DMS53 treated with DMSO at 0.1 percent for 48 hours (cell line): ENCODE results near the gene AFAP1L1.
A peak's percentile ranks its signal among the peaks of the same experiment; 100 is the strongest.

Experiments
- DNase-seq: peaks from one replicate; lab custom pipeline; 2025; ENCODE audit not compliant: unreplicated experiment; lab: John Stamatoyannopoulos, UW

AFAP1L1 gene

GRCh38 chr5:149283626-149284480, 12.2 kb downstream of the AFAP1L1 start:
- peak; percentile 74 for DNase-seq

GRCh38 chr5:149284501-149284900, 12.8 kb downstream of the AFAP1L1 start:
- DNase-seq = no peak

GRCh38 chr5:149285153-149285552, 13.5 kb downstream of the AFAP1L1 start:
- no peak for DNase-seq

DNA sequence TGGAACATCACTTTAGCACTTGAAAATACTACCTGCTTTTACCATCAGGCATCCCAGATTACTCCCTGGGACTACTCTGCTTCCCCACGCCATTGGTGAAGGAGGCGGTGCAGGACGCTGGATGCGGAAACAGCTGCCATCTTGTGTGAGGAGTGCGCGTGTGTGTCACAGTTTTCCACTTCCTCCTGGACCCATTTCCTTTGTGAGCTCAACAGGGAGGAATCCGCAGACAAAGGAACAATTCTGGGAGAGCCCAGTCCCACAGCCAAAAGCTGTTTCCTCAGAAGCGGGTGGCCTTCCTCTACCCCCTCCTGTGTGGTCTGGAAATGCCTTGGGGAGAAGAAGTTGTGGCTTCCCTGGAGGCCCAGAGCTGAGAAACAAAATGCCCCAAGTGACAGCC, 16.8 kb downstream of the AFAP1L1 start:
- no peak for DNase-seq

DNA sequence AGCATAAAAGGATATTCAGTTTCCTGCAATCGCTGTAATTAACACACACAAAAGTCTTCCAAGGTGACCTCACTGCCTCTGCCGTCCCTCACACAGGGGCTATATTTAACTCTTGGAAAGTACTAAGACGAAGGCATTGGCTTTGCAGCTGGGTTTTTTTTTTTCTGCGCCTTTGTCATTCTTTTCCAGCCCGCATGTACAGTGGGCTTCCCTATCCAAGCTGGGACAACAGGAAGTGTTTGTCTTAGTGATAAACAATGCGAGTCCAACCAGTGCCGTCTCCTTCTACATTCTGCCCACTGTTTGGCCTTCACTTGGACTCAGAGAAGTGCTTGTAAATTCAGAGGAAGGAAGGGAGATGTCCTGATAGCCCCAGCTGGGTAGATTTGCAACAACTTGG, 17.6 kb downstream of the AFAP1L1 start:
- DNase-seq = no peak

DNA sequence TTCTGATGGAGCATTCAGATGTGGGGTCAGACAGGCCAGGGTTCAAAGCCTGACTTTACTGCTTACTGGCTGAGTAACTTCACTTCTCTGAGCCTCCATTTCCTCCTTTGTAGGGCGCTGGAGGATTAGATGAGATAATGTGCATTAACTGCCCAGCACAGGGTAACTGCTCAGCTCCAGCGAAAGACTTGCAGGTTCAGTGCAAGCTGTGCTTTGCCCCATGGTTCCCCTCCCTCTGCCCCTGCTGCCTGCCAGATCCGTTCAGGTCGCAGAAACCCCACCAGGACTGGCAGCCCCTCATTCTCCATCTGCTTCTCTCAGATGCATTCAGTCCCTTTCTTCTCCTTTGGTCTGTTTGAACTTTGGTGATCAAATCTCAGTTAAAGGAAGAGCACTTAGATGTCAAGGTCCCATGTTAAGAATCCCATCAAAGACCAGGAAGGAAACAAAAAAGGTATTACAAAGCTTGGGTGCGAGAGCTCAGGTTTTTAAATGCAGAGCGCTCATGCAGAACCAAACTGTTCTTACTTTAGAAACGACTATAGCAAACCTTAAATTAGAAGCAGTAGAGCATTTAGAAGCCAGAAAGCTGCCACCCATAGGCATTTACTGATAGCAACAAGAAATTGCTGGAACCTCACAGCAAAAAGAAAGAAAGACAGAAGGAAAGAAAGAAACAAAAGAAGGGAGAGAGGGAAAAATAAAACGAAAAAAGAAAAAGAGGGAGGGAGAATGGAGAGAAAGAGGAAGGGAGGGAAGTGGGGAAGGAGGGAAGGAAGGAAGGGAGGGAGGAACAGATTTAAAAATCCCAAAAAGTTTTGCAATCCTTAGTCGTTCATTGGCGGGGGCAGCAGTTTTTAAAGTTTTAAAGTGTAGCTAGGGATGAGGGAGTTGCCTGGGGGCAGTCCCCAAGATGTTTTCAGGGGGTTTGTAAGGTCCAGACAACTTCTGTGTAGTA, 23.5 kb downstream of the AFAP1L1 start:
- DNase-seq = no peak

DNA sequence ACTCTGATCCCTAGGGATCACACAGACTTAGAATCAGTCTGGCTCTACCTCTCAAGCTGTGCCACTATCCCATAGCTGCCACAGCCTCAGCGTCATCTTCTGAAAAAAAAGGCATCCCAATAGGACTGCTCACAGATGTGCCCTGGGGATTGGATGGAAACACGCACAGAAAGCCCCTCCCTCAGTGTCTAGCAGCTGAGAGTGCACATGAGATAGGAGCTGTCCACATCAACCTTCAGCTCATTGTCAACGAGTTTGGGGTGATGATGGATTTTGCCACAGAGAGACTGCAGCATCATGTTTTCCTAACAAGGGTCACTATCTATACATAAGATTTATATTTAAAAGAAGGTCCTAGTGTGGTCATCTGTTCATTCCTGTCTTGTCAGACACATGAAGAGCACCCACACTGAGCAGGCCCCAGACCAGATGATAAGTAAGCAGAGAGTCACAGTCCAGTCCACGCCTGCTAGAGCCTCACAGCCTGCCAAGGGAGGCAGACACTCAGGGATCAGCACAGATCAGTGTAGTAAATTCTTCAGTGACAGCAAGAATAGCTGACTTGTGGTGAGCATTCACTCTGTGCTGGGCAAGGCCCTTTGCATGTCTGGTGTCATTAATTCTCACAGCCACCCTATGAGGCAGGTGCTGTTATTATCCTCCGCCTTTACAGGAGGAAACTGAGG, 25.8 kb downstream of the AFAP1L1 start:
- no peak for DNase-seq

GRCh38 chr5:149298163-149298562, 26.5 kb downstream of the AFAP1L1 start:
- DNase-seq = no peak

DNA sequence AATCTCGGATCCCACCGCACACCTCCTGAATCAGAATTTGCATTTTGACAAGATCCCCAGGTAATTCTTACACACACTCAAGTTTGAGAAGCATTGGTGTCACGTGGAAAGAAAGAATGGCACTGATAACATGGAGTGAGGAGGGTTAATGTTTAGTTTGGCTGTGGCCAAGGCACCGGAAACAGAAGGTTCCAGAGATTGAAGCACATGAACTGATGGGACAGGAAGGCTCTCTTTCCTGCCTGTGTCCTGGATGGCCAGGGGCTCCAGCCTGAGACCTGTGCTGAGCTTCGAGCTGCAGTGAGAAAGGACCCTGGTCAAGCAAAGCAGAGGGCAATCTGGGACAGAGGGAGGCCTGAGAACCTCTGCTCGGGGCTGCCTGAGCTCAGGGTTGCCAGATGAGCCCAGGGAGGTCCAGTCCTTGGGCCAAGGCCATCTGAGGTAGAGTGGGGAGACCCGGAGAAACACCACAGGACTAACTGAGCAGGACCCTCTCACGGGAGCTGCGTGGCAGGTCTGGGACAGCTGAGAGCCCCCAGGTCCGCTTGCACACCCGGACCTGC, 27.3 kb downstream of the AFAP1L1 start:
- no peak for DNase-seq

GRCh38 chr5:149299451-149300054, 27.9 kb downstream of the AFAP1L1 start:
- no peak for DNase-seq

DNA sequence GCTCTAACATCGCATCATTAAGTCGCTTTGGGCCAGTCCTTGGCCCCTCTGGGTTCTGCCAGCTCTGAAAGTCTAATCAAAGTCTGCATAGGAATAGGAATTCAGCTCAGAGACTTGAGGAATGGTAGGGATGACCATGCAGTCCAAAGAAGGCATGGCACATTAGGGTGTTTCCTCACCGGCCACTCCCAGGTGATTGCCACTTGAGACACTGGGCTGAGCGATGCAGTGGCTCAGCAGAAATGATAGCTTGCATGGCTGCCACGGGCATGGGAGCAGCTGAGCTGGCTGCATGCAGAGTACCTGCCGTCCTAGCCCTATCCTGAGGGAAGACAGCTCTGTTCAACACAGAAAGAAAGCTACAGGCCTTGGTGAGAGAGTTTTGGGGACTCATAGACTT, 28.8 kb downstream of the AFAP1L1 start:
- no peak for DNase-seq

- DNase-seq = no peak
These were observed 29.5 kb downstream of the AFAP1L1 start for GRCh38 chr5:149301049-149301743.

GRCh38 chr5:149301744-149302380, 30.2 kb downstream of the AFAP1L1 start:
- DNase-seq = no peak

- no peak for DNase-seq
These were observed 31.0 kb downstream of the AFAP1L1 start for GRCh38 chr5:149302641-149303040.

- no peak for DNase-seq
These were observed 31.6 kb downstream of the AFAP1L1 start for GRCh38 chr5:149303210-149303609.

- DNase-seq = no peak
These were observed 32.8 kb downstream of the AFAP1L1 start for GRCh38 chr5:149304195-149305078.

- DNase-seq = no peak
These were observed 37.7 kb downstream of the AFAP1L1 start for GRCh38 chr5:149309354-149309753.

DNA sequence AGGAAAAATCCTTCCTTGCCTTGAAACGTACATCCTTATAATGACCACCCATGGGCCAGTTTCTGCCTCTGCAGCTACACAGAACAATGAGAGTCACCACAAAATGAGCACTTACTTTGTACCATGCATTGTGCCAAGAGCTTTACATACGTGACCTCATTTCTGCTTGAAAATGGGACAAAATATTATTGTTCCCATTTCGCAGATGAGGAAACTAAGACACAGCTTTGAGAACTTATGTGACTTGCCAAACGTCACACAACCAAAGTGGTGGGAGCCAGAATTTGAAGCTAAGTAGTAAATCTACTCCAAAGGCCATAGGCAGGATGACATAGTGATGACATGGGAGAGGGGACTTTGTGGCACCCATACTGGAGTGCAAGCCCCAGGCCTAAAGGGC, 38.8 kb downstream of the AFAP1L1 start:
- no peak for DNase-seq
